Hindlimb muscle (tissue), 1 donor: ENCODE data around the gene SH3BP4. TPM values are rescaled to one million over a fixed set of nuclear protein-coding genes. Genes with fewer than 3 reads are reported as not detected.

Experiments
- DNase-seq: peaks from one replicate; pipeline ENCODE4 v3.0.0-alpha.2; 2013
- polyA plus RNA-seq: library from polyadenylated mRNA; unstranded; fragments of 120-200 nt; gene quantifications from one replicate; pipeline ENCODE4 v1.2.1, GENCODE V29; 2013; ENCODE audit not compliant: insufficient read length

SH3BP4 gene
- polyA plus RNA-seq, 1 donor = 19.4 TPM

- no peak for DNase-seq
These were observed 69.9 kb downstream of the SH3BP4 start for GRCh38 chr2:235021752-235022151.

- no peak for DNase-seq
These were observed 72.5 kb downstream of the SH3BP4 start for GRCh38 chr2:235024191-235024860.

DNA sequence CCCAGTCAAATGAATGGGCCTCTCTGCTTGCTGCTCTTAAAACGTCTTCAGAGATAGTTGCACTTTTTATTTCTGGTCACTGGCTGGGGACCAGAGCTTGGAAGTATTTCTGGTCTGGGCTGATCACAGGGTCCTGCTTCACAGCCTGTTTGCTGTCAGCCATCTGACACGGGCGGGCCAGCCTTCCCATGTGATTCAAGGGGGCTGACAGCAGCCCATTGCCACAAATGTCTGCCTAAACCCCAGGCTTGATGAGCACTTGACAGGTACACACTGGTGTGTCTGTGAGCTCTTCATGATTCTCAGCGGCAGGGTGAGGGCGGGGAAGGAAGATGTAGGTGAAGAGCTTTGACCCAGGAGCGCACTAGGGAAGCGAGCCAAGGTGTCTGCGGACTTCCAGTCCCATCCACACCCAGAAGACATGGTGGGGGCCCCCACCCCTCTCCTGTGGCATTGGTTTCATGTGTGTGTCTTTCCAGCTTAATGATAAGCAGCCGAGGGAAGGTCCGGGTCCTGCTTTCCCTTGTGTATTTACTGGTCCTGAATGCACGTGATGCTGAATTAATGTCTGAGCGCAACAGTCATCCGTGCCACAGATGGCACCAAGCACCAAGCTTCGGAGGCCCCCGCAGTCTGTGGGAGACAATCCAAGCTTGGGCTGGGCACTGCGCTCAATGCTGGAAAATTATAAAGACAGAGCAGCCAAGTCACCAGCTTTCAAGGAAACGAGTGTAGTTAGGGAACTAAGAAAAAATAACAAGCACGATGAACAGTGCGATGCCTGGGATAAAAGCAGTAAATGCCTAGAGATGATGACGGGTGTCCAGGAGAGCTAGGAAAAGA, 73.3 kb downstream of the SH3BP4 start:
- no peak for DNase-seq

DNA sequence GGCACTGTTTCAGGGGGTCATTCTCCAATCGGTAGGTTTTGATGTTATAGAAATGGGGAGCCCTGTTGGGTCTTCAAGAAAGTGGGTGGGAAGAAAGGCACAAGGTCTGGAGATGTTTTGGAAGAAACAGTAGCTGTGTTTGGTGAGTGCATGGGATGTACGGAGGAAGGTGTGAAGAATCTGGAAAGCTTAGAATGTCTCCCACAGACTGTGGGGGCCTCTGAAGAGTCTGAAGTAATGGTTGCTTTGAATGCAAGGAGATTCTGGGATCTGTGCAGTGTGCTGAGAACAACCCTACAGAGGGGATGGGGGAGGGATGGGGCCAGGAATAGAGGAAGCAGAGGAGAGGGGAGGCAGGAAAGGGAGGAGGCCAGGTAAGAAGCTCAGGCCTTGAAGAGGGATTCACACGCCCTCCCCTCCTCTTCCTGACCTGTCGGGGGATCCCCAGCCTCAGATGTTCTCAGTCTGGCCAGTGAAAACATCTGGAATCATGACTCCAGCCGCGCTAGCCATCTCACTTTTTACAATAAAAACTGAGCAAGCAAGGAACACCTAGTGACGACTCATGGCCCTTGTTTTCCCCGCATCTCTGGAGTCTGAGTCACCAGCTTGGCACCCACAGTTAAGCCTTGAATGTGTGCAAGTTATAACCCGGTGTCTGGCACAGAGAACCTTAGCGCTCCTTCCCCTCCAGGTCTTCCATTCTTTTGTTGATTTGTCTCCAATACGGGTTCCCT, 74.2 kb downstream of the SH3BP4 start:
- no peak for DNase-seq

DNA sequence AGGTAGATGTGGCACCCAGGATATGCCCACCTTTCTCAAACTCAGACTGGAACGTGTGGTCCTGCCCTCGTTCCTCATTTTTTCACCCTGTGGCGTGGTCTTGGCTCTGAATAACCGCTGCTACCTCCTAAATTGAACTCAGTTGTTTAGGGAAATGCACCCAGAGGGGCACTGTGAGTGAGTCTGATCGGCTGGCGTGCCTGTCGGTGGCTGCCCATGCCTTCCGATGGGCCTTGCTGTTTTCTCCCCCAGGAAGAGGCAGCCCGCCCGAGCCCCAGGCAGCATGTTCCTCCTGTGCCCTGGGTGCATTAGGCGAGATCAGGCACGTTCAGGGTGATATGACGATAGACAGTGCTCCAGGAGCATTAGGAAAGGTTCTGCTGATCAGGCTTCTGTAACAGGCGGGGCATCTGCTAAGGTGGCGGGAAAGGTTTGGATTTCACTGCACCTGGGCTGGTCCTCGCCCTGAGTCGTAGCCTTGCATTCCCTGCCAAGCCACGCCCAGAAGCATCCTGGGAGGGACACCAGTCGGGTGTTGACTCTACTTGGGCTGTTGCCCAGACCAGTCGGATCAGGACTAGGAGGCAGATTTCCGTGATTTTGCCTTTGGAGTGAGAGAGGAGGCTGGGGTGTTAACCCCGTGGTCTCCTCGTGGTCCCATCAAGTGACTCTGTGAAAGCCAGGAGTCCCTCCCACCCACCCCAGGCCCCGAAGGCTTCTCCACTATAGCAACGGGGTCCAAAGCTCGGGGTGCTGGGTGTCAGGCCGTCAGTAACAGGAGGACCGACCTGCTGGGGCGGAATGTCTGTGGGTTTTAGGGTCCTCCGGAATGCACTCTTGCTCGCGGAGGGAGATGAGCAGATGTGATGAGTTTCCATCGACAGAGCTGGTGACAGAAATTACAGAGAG, 75.1 kb downstream of the SH3BP4 start:
- DNase-seq = no peak

DNA sequence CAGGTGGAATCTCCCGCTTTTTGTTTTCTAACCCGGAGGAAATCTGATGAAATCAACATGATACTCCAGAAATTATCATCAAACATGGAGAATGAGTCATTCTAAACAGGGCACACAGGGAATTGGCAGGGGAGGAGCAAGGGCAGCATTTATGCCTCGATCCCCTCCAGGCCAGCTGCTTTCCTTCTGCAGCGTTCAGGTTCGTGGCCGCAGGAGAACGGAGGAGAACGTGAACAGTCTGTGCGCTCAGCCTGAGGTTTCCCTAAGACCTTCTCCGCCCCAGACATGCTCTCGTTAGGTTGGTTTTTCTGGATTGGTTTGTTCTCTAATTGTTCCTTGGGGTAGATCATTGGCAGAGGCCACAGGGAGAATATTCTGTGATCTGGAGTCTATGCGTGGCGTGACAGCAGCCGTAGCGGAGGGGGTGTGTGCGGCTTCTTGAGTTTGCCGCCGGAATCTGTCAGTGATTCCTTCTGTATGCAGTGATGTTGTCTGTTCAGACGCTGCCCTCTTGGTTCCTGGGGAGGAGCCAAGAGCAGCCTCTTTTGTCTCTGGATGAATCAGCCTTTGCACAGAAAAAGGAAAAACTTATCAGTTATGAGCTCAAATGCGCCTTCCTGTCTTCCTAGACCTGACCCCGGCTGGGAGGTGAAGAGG, 75.9 kb downstream of the SH3BP4 start:
- no peak for DNase-seq

DNA sequence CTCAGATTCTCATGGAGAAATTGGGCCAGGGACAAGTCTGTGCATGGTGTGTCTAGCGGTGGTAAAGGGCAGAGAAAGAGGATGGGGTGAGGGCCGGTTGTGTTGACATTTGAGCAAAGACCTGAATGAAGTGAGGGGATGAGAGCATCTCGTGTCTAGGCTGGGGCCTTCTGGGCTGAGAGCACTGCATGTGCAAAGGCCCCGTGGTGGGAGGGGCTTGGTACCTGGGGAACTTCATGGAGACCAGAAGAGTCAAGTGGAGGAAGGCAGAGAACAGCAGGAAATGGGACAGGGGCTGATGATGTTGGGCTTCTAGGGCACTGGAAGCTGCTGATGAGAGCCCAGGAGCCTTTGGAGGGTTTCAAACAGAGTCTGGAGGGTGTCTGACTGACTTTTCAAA, 76.8 kb downstream of the SH3BP4 start:
- DNase-seq = no peak

GRCh38 chr2:235029054-235029453, 77.2 kb downstream of the SH3BP4 start:
- no peak for DNase-seq

DNA sequence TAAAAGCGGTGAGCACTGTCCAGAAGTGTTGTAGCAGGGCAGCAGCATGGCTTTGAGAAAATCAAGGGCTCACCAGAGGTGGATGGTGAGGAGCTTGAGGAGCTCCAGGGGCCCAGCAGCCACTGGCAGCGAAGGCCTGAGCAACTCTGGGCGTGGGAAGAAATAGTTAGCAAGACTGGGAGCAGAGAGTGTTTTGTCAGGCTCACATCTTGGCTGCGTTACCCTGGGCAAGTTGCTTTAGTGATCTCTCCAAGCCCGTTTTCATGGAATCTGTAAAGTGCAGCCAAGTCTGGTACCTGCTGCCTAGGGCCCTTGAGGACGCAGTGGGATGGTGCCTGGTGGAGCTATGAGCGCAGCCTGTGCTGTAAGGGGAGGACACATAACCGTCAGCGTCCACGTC, 78.3 kb downstream of the SH3BP4 start:
- DNase-seq = no peak

DNA sequence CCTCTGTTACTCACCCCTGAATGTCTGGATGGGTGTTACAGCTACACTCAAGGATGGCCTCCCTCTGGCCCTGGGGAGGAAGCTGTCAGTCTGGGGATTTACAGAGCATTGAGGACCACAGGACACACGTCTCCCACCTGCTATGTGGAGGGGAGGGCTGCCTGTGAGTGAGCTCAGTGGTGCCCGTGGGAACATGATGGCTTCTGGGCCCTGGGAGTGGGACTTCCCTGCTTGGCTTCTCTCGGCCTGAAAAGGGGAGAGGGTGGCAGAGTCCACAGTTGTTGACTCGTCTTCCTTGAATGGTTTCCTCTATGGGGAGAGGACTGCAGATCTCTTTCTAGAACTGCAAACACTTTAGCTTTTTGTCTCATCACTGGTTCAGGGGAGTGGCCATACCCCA, 79.1 kb downstream of the SH3BP4 start:
- no peak for DNase-seq

DNA sequence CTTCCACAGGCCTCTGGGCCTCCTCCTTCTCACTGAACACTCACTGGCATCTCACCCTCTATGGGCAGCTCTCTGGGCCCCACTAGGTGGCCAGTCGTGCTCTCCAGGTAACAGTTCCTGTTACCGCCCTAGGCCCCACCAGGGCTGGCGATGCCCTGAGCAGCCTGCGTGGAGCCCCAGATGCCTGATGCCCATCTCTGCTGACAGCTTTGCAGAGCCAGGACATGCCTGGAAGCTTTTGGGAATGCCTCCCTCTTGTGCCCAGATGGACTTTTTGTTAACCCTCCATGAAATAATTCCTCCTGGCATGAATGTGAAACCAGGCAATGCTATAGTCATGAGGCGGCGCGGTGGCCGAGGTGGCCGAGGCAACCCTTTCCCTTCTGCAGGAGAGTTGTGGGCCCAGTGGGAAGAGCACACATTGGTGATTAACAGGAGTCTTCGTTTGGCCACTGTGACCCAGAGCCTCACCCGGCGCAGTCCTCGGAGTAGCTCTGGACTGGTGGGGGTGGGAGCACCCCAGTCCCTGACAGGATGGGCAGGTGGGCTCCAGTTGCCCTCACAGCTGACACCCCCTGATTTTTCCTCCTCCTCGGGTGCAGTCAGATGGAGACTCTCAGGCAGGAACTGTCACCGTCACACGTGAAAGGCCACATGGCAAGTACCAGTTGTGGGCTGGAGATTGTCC, 80.0 kb downstream of the SH3BP4 start:
- no peak for DNase-seq

- no peak for DNase-seq
These were observed 80.6 kb downstream of the SH3BP4 start for GRCh38 chr2:235032466-235032865.

DNA sequence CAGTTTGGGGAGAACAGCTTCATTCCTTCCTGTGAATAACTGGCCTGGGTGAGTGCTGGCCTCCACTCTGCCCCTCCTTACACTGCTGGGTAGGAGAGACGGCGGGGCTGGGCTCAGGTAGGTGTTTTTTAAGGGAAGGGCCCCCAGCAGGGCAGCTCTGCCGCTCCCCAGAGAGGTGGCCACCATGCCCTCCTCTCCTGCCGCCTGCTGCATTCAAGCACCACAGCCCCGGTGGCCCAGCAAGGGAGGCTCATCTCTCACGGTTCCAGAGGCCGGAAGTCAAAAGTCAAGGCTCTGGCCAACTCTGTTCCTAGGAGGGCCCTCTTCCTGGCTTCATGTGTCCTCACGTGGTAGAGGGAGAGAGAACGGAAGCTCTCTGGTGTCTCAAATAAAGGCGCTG, 81.1 kb downstream of the SH3BP4 start:
- no peak for DNase-seq

- DNase-seq = no peak
These were observed 82.7 kb downstream of the SH3BP4 start for GRCh38 chr2:235034265-235035118.

DNA sequence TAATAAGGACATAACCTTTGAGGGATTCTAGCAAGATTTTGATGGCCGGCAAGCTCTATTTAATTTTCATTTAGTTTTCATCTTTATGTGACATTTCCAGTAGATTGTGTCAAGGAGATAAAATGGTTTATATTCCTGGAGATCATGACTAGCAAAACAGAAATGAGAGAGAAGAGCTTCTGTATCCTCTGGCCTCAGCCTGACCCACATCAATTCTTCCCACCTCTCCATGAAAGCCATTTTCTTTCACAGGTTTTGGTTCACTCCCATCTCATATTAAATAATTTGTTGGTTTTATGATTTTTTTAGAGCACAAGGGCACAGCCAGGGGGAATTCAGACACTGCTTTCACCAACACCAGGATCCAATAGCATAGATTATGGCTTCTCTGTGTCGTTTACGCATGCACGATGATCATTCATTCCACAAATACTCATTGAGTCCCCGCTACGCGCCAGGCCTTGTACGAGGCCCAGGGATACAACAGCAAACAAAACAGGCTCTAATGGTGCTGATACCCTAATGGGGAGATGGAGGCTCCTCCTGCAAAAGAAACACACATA, 85.9 kb downstream of the SH3BP4 start:
- no peak for DNase-seq

DNA sequence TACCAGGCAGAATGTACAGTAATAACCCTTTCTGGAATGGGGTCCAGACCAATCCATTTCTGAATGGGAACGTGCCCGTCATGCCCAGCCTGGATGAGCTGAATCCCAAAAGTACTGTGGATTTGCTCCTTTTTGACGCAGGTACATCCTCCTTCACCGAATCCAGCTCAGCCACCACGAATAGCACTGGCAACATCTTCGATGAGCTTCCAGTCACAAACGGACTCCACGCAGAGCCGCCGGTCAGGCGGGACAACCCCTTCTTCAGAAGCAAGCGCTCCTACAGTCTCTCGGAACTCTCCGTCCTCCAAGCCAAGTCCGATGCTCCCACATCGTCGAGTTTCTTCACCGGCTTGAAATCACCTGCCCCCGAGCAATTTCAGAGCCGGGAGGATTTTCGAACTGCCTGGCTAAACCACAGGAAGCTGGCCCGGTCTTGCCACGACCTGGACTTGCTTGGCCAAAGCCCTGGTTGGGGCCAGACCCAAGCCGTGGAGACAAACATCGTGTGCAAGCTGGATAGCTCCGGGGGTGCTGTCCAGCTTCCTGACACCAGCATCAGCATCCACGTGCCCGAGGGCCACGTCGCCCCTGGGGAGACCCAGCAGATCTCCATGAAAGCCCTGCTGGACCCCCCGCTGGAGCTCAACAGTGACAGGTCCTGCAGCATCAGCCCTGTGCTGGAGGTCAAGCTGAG, 89.6 kb downstream of the SH3BP4 start:
- no peak for DNase-seq

DNA sequence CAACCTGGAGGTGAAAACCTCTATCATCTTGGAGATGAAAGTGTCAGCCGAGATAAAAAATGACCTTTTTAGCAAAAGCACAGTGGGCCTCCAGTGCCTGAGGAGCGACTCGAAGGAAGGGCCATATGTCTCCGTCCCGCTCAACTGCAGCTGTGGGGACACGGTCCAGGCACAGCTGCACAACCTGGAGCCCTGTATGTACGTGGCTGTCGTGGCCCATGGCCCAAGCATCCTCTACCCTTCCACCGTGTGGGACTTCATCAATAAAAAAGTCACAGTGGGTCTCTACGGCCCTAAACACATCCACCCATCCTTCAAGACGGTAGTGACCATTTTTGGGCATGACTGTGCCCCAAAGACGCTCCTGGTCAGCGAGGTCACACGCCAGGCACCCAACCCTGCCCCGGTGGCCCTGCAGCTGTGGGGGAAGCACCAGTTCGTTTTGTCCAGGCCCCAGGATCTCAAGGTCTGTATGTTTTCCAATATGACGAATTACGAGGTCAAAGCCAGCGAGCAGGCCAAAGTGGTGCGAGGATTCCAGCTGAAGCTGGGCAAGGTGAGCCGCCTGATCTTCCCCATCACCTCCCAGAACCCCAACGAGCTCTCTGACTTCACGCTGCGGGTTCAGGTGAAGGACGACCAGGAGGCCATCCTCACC, 90.2 kb downstream of the SH3BP4 start:
- DNase-seq = no peak
